Hair follicular keratinocyte (primary cell): ENCODE results near the gene ATE1. TPM values are rescaled to one million over a fixed set of nuclear protein-coding genes. Genes with fewer than 3 reads are reported as not detected.

Experiments
- total RNA-seq: library from RNA; depleted of rRNA; stranded (reverse); fragments of >200 nt; gene quantifications from 2 replicates; pipeline ENCODE4 v1.2.3, GENCODE V29; 2015

ATE1 gene
- 12.2 and 16.9 TPM in 2 replicates for total RNA-seq

DNA sequence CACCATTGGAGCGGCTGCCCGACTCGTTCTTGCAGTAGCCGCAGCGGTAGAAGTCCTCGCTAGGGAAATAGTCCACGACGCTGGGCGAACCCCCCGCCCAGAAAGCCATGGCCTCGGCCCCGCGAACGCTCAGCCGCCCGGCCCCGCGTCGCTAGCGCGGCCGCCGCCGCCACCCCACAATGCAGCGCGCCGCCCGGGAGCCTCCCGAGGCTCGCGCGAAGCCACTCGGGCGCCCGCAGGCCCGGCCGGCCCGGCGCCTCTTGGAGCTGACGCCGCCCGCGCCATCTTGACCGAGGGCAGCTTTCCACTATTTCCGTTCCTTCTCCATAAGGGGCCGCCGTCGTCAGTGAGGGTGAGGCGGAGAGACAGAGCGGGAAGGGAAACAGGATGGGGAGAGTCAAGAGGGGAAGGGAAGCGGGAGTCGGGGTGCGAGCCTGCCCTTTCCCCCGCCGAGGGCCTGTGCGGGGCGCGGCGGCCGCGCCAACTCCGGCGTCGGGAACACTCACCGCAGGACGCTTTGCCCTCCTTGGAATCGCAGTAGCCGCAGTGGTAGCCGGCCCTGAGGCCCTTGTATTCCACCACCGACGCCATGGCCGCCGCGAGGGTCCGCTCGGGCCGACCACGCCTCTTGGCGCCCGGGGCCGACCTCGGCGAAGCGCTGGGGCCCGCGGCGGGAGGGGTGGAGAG lies at the start of gene ATE1:
ATE1 (minus strand) TSS at position 191 of the 687 bp plus-strand sequence; CDS start at position 109, 82 bp downstream.

DNA sequence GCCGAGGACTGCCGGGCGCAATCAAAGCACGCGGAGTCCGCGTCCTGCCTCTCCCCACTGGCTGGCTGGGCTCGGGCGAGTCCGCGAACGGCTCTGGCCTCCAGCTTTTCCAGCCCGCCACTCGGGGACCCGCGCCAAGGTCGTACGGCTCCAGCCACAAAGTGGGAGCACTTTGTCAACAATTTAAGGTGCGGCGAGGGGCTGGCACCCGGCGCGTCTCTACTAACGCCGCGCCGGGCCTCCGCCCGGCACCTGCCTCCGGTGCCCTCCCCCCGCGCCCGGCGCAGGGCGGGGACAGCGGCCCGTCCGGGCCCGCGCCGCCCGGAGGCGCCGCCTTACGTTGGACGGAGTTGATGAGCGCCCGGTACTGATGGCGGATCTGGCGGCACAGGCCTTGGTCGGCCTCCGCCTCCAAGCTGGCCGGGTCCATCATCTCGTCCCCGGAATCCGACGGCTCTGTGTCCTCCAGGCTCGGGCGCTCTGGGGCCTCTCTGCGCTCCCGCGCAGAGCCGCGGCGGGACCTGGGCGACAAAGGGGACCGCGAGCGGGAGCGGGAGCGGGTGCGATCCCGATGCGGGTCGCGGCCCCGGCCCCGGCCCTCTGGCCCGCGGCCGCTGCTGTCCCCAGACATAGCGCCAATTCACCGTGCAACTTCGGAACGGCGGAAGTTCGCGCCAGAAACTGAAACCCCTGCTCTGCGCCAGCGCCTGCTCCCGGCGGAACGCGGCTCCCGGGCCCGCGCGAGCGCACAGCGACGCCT lies 46.9 kb upstream of the ATE1 start, which contains the start of gene NSMCE4A:
NSMCE4A (minus strand) TSS at position 683 of the 760 bp plus-strand sequence; CDS start at position 631, 52 bp downstream.

Other genes starting within 250 kb of the ATE1 start
- 37.8 and 51.1 TPM in 2 replicates for gene NSMCE4A, start 47.2 kb upstream of the ATE1 start, total RNA-seq
- 21.4 and 25.0 TPM in 2 replicates for gene TACC2, start 61.1 kb upstream of the ATE1 start, total RNA-seq